Nephron progenitor cell (in vitro differentiated cells): Measurements from ENCODE around the gene WDR26.
A peak's percentile ranks its signal among the peaks of the same experiment; 100 is the strongest.
"Not testable (repeated sequence)": the region's sequence is repeated elsewhere in the genome, so short reads cannot be mapped to it uniquely, and the experiment has no call there.

ENCODE experiments used
- DNase-seq: peaks from one replicate; pipeline ENCODE4 v3.0.0; 2021
- H3K27ac Mint-ChIP-seq: 2 replicates; pipeline ENCODE4 v1.8.0; 2021; ENCODE audit warnings: mild to moderate bottlenecking, moderate library complexity, mixed read lengths
- H3K27me3 Mint-ChIP-seq: 2 replicates; pipeline ENCODE4 v1.8.0; 2021; ENCODE audit warnings: mild to moderate bottlenecking, low read depth, mixed read lengths; ENCODE audit not compliant: poor library complexity
- H3K36me3 Mint-ChIP-seq: 2 replicates; pipeline ENCODE4 v1.8.0; 2021; ENCODE audit warnings: low read depth, mixed read lengths
- H3K4me1 Mint-ChIP-seq: 2 replicates; pipeline ENCODE4 v1.8.0; 2021; ENCODE audit warnings: mixed read lengths
- H3K4me3 Mint-ChIP-seq: 2 replicates; pipeline ENCODE4 v1.8.0; 2021; ENCODE audit warnings: mild to moderate bottlenecking, moderate library complexity, mixed read lengths
- H3K9me3 Mint-ChIP-seq: 2 replicates; pipeline ENCODE4 v1.8.0; 2021; ENCODE audit warnings: mild to moderate bottlenecking, moderate library complexity, mixed read lengths
- TF ChIP-seq, protein P1 (sequence below): fragments of 200-600 bp; sonication (generic); IDR thresholded peaks from 2 replicates; pipeline ENCODE4 v1.5.0; 2021; ENCODE audit warnings: antibody characterized with exemption

The WDR26 gene

GRCh38 chr1:224434691-224435317 is at the start of gene WDR26:
Gene WDR26 (minus strand): TSS chr1:224434797.
- TF ChIP-seq, protein P1, sequence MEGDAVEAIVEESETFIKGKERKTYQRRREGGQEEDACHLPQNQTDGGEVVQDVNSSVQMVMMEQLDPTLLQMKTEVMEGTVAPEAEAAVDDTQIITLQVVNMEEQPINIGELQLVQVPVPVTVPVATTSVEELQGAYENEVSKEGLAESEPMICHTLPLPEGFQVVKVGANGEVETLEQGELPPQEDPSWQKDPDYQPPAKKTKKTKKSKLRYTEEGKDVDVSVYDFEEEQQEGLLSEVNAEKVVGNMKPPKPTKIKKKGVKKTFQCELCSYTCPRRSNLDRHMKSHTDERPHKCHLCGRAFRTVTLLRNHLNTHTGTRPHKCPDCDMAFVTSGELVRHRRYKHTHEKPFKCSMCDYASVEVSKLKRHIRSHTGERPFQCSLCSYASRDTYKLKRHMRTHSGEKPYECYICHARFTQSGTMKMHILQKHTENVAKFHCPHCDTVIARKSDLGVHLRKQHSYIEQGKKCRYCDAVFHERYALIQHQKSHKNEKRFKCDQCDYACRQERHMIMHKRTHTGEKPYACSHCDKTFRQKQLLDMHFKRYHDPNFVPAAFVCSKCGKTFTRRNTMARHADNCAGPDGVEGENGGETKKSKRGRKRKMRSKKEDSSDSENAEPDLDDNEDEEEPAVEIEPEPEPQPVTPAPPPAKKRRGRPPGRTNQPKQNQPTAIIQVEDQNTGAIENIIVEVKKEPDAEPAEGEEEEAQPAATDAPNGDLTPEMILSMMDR, result no peak
- H3K36me3 Mint-ChIP-seq, result peaks cover 17% of the 10 kb centered on the region

GRCh38 chr1:224483206-224483605 is 48.6 kb upstream of the WDR26 start:
- DNase-seq, H3K4me1 Mint-ChIP-seq, H3K4me3 Mint-ChIP-seq, H3K27ac Mint-ChIP-seq, H3K27me3 Mint-ChIP-seq: not testable (repeated sequence)
- Mint-ChIP-seq H3K9me3 (peaks cover 37% of the 10 kb centered on the region), H3K36me3 (peaks cover 26% of the 10 kb centered on the region)

More at GRCh38 chr1:224434691-224435317, at the start of gene WDR26:
- DNase-seq, result peak; percentile 78
- H3K4me1 Mint-ChIP-seq, result peaks cover 55% of the 10 kb centered on the region
- no peaks in the 10 kb centered on the region for H3K9me3 Mint-ChIP-seq
- H3K27me3 Mint-ChIP-seq, result no peaks in the 10 kb centered on the region
- H3K4me3 Mint-ChIP-seq, result peak within 1 kb of the TSS; percentile 97
- H3K27ac Mint-ChIP-seq, result peak within 1 kb of the TSS; percentile 98

DNA sequence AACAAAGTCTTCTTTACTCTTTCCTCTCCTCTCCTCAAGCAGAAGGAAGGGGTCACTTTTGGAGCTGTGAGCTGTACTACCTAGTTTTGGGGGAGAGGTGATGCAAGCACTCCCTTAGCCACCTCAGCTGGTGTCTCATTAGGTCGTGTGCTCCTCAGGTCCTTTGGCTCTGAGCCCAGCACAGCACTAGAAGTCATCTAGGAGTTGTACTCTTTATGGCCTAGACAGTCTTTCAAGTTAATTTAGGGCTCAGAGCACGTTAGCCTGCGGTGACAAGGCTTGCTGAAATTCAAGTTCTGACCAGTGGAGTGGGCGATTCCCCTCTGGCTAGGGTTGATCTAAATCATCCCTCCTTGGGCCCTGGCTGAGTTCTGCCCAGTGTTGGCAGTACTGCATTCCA is 48.0 kb upstream of the WDR26 start:
- no peak for DNase-seq
- TF ChIP-seq, protein P1, result no peak
- Mint-ChIP-seq H3K27ac (peak overlapping the region; percentile 10), H3K4me1 (peaks cover 6% of the 10 kb centered on the region), H3K27me3 (peaks cover 9% of the 10 kb centered on the region), H3K36me3 (peaks cover 26% of the 10 kb centered on the region), H3K9me3 (peaks cover 41% of the 10 kb centered on the region), H3K4me3 (no peak overlapping the region)

DNA sequence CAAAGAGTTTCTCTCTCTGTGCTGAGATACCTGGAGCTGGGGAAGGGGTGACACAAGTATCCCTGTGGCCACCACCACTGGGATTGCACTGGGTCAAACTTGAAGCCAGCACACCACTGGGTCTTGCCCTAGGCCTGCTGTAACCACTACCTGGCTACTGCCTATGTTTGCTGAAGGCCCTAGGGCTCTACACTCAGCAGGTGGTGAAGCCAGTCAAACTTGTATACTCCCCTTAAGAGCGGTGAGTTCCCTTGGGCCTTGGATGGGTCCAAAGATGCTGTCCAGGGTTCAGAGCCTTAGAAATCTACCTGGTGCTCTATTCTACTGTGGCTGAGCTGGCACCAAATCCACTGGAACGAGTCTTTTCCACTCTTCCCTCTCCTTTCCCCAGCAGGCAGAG is 47.0 kb upstream of the WDR26 start:
- Mint-ChIP-seq H3K4me1 (peaks cover 6% of the 10 kb centered on the region), H3K9me3 (peaks cover 49% of the 10 kb centered on the region), H3K36me3 (peaks cover 26% of the 10 kb centered on the region), H3K27ac (no peak overlapping the region), H3K4me3 (no peak overlapping the region), H3K27me3 (peaks cover 9% of the 10 kb centered on the region)
- TF ChIP-seq, protein P1, result no peak
- DNase-seq, result no peak

GRCh38 chr1:224480888-224481459 is 46.4 kb upstream of the WDR26 start:
- not testable (repeated sequence) for H3K27ac Mint-ChIP-seq, DNase-seq, H3K4me3 Mint-ChIP-seq, H3K4me1 Mint-ChIP-seq
- Mint-ChIP-seq H3K27me3 (peaks cover 10% of the 10 kb centered on the region), H3K36me3 (peaks cover 26% of the 10 kb centered on the region), H3K9me3 (peaks cover 54% of the 10 kb centered on the region)

DNA sequence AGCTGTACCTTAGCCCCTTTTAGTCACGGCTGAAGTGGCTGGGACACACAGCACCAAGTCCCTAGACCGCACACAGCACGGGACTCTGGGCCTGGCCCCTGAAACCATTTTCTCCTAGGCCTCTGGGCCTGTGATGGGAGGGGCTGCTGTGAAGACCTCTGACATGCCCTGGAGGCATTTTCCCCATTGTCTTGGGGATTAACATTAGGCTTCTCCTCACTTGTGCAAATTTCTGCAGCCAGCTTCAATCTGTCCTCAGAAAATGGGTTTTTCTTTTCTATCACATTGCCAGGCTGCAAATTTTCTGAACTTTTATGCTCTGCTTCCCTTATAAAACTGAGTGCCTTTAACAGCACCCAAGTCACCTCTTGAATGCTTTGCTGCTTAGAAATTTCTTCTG is 45.6 kb upstream of the WDR26 start:
- Mint-ChIP-seq H3K36me3 (peaks cover 26% of the 10 kb centered on the region), H3K9me3 (peaks cover 59% of the 10 kb centered on the region), H3K27me3 (peaks cover 12% of the 10 kb centered on the region)
- not testable (repeated sequence) for H3K27ac Mint-ChIP-seq, H3K4me1 Mint-ChIP-seq, H3K4me3 Mint-ChIP-seq, DNase-seq

GRCh38 chr1:224472806-224473205 is 38.2 kb upstream of the WDR26 start:
- H3K9me3 Mint-ChIP-seq, result peaks cover 48% of the 10 kb centered on the region
- TF ChIP-seq, protein P1, result no peak
- no peak overlapping the region for H3K27ac Mint-ChIP-seq
- H3K4me1 Mint-ChIP-seq, result no peaks in the 10 kb centered on the region
- DNase-seq, result no peak
- H3K27me3 Mint-ChIP-seq, result peaks cover 11% of the 10 kb centered on the region
- H3K4me3 Mint-ChIP-seq, result no peak overlapping the region
- peaks cover 27% of the 10 kb centered on the region for H3K36me3 Mint-ChIP-seq
